HG02610 (cell line): ENCODE data around the gene PIGBOS1.
A peak's percentile ranks its signal among the peaks of the same experiment; 100 is the strongest.

Experiments
- ATAC-seq: cut with Tn5 transposase; IDR thresholded peaks from one replicate; pipeline ENCODE4 v1.9.1; 2021; ENCODE audit warnings: mild to moderate bottlenecking, moderate library complexity; ENCODE audit not compliant: unreplicated experiment

The PIGBOS1 gene

DNA sequence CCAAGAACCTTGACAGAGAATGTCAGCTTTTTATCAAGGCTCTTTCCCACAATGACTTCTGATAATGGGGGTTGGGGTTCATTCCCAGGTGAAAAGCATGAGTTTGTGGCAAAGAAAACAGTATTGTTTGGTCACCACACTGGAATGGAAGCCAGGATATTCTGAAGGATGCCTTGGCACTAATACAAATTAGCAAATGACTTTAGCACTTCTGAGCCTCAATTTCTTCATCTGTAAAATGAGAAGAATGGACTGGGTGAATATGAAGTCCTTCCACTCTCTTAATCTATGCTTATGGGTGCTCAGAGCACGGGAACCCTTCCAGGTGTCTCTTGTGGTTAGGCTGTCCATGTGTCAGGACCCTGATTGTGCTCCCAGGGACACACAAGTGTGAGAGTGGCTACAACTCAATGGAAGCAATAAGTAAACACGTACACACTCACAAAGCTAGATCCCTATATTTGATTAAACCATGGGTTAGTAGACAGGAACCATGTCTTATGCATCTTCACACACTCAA lies 50.7 kb downstream of the PIGBOS1 start:
- no peak for ATAC-seq

DNA sequence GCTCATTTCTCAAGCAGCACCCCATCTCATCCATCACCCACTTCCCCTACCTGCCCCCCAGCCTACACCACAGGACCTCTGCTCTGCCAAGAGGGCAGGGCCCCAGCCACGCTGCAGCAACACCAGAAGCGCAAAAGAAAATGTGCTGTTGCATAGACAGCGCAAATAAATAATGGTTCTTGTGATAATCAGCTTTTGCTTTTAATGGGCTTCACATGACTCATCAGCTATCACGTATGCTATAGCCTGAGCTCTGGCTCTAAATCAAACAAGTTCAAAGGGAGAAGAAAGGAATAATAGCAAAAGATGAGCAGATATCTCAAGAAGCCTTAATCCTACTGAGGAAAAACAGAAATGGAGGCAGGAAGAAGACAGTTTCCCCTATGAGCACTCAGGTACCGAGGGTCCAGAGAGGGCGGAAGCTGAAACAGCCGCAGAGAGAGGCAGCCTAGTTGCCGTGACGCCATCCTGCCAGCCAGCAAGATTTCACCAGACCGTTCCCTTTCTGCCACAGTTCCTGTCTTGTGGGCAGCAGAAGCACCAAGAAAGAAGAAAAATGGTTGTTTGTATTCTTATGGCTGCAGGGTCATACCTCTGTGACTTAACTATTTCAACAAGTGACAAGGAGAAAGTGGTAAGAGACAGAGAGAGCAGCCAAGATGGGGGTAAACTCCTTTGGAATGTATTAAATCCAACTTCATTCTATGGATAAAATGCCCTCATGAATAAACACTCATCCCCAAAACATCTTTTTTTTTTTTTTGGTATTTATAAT lies 51.3 kb downstream of the PIGBOS1 start:
- peak; percentile 95 for ATAC-seq
